Astrocyte (in vitro differentiated cells and primary cell): ENCODE measurements around the gene SH3BP2. TPM values are rescaled to one million over a fixed set of nuclear protein-coding genes. Genes with fewer than 3 reads are reported as not detected.

Source experiments
- DNase-seq: peaks from one replicate; pipeline ENCODE4 v3.0.0-alpha.2; 2010; ENCODE audit warnings: low read depth
- FAIRE-seq: peaks from 2 replicates; lab custom pipeline; 2011; peaks lifted over from hg19 to GRCh38; lab: Jason Lieb, UNC
- H2AFZ ChIP-seq: 2 replicates; pipeline ENCODE4 v1.6.0; 2012; ENCODE audit warnings: low read depth, low read length, inconsistent platforms
- H3K27ac ChIP-seq: 2 replicates; pipeline ENCODE4 v1.5.1; 2011; ENCODE audit warnings: low read depth, low read length, inconsistent platforms
- H3K27me3 ChIP-seq: 2 replicates; pipeline ENCODE4 v1.6.0; 2011; ENCODE audit warnings: low read length, inconsistent platforms; ENCODE audit not compliant: insufficient read depth
- H3K36me3 ChIP-seq: 2 replicates; pipeline ENCODE4 v1.5.1; 2011; ENCODE audit warnings: low read length, inconsistent platforms; ENCODE audit not compliant: insufficient read depth
- H3K4me1 ChIP-seq: 2 replicates; pipeline ENCODE4 v1.5.1; 2011; ENCODE audit warnings: low read length, inconsistent platforms; ENCODE audit not compliant: insufficient read depth
- H3K4me2 ChIP-seq: 2 replicates; pipeline ENCODE4 v1.6.0; 2012; ENCODE audit warnings: low read length, inconsistent platforms
- H3K4me3 ChIP-seq: 2 replicates; pipeline ENCODE4 v1.5.1; 2011; ENCODE audit warnings: low read depth, mild to moderate bottlenecking, low read length, inconsistent platforms; ENCODE audit not compliant: insufficient read depth
- H3K79me2 ChIP-seq: 2 replicates; pipeline ENCODE4 v1.6.0; 2012; ENCODE audit warnings: mild to moderate bottlenecking, low read length, inconsistent platforms; ENCODE audit not compliant: insufficient read depth
- H3K9ac ChIP-seq: 2 replicates; pipeline ENCODE4 v1.6.0; 2012; ENCODE audit warnings: mild to moderate bottlenecking, low read length, inconsistent platforms
- H3K9me3 ChIP-seq: 2 replicates; pipeline ENCODE4 v1.5.1; 2012; ENCODE audit warnings: low read depth, mild to moderate bottlenecking, low read length, inconsistent platforms; ENCODE audit not compliant: insufficient read depth
- H4K20me1 ChIP-seq: 2 replicates; pipeline ENCODE4 v1.6.0; 2012; ENCODE audit warnings: low read length, inconsistent platforms; ENCODE audit not compliant: insufficient read depth
- H3K27ac Mint-ChIP-seq: one replicate; pipeline ENCODE4 v1.8.0; 2021; ENCODE audit warnings: mild to moderate bottlenecking, mixed read lengths; ENCODE audit not compliant: unreplicated experiment
- H3K27me3 Mint-ChIP-seq: one replicate; pipeline ENCODE4 v1.8.0; 2021; ENCODE audit warnings: low read depth, mixed read lengths; ENCODE audit not compliant: unreplicated experiment
- H3K36me3 Mint-ChIP-seq: one replicate; pipeline ENCODE4 v1.8.0; 2021; ENCODE audit warnings: low read depth, mixed read lengths; ENCODE audit not compliant: unreplicated experiment
- H3K4me1 Mint-ChIP-seq: one replicate; pipeline ENCODE4 v1.8.0; 2021; ENCODE audit warnings: low read depth, mixed read lengths; ENCODE audit not compliant: unreplicated experiment
- H3K4me3 Mint-ChIP-seq: one replicate; pipeline ENCODE4 v1.8.0; 2021; ENCODE audit warnings: mild to moderate bottlenecking, moderate library complexity, mixed read lengths; ENCODE audit not compliant: unreplicated experiment
- H3K9me3 Mint-ChIP-seq: one replicate; pipeline ENCODE4 v1.8.0; 2021; ENCODE audit warnings: mild to moderate bottlenecking, mixed read lengths; ENCODE audit not compliant: unreplicated experiment
- CTCF ChIP-seq: IDR thresholded peaks from 2 replicates; pipeline ENCODE4 v1.5.1; 2011; ENCODE audit warnings: low read depth, mild to moderate bottlenecking, inconsistent platforms, low read length, moderate library complexity; ENCODE audit not compliant: insufficient read depth
- EZH2 ChIP-seq: IDR thresholded peaks from 2 replicates; pipeline ENCODE4 v1.6.1; 2012; ENCODE audit warnings: mild to moderate bottlenecking, low read length, inconsistent platforms; ENCODE audit not compliant: insufficient read depth
- total RNA-seq: library from RNA; stranded (reverse); gene quantifications from 2 replicates; pipeline ENCODE4 v1.2.1, GENCODE V29; 2021

SH3BP2 gene
- total RNA-seq, 1 donor from 2014 or later = 33.7 TPM

- peaks cover 1% of the 10 kb centered on the region for H3K9me3 Mint-ChIP-seq
- no peak overlapping the region for H3K27ac Mint-ChIP-seq
- no peaks in the 10 kb centered on the region for H3K36me3 ChIP-seq
- H3K36me3 Mint-ChIP-seq = peaks cover 15% of the 10 kb centered on the region
- no peak overlapping the region for H3K4me3 Mint-ChIP-seq
- H3K4me3 ChIP-seq = no peak overlapping the region
- no peaks in the 10 kb centered on the region for H3K9me3 ChIP-seq
- H3K4me1 ChIP-seq = peaks cover 4% of the 10 kb centered on the region
- H3K27me3 Mint-ChIP-seq = peaks cover 4% of the 10 kb centered on the region
- peaks cover 8% of the 10 kb centered on the region for H3K79me2 ChIP-seq
- H3K27me3 ChIP-seq = no peaks in the 10 kb centered on the region
- no peak overlapping the region for H2AFZ ChIP-seq
- H3K4me2 ChIP-seq = no peak overlapping the region
- no peak overlapping the region for H3K27ac ChIP-seq
- DNase-seq = no peak
- TF ChIP-seq CTCF = no peak
- TF ChIP-seq EZH2 = no peak
- no peak overlapping the region for H3K9ac ChIP-seq
- peaks cover 4% of the 10 kb centered on the region for H3K4me1 Mint-ChIP-seq
- no peak for FAIRE-seq
- H4K20me1 ChIP-seq = peaks cover 6% of the 10 kb centered on the region
Measured at GRCh38 chr4:2806390-2807355, 13.8 kb downstream of the SH3BP2 start.

- FAIRE-seq (no peak), DNase-seq (no peak)
- Histone ChIP-seq H3K27ac (no peak overlapping the region), H3K4me1 (peaks cover 12% of the 10 kb centered on the region), H4K20me1 (peaks cover 7% of the 10 kb centered on the region), H3K79me2 (peaks cover 8% of the 10 kb centered on the region), H3K9ac (no peak overlapping the region), H3K4me3 (no peak overlapping the region), H2AFZ (no peak overlapping the region), H3K36me3 (no peaks in the 10 kb centered on the region), H3K4me2 (no peak overlapping the region), H3K9me3 (no peaks in the 10 kb centered on the region), H3K27me3 (no peaks in the 10 kb centered on the region)
- no peak for TF ChIP-seq EZH2
- no peak for TF ChIP-seq CTCF
- Mint-ChIP-seq H3K9me3 (peaks cover 3% of the 10 kb centered on the region), H3K4me1 (peaks cover 8% of the 10 kb centered on the region), H3K36me3 (peaks cover 18% of the 10 kb centered on the region), H3K27me3 (peaks cover 4% of the 10 kb centered on the region), H3K27ac (no peak overlapping the region), H3K4me3 (no peak overlapping the region)
Measured at GRCh38 chr4:2807571-2807970, 14.7 kb downstream of the SH3BP2 start.

- Mint-ChIP-seq H3K9me3 (peaks cover 3% of the 10 kb centered on the region), H3K27ac (no peak overlapping the region), H3K36me3 (peaks cover 18% of the 10 kb centered on the region), H3K4me1 (peaks cover 11% of the 10 kb centered on the region), H3K4me3 (no peak overlapping the region), H3K27me3 (peaks cover 4% of the 10 kb centered on the region)
- DNase-seq (no peak), FAIRE-seq (no peak)
- Histone ChIP-seq H3K4me3 (no peak overlapping the region), H3K9ac (no peak overlapping the region), H3K27me3 (no peaks in the 10 kb centered on the region), H3K4me1 (peaks cover 16% of the 10 kb centered on the region), H3K27ac (no peak overlapping the region), H2AFZ (no peak overlapping the region), H4K20me1 (peaks cover 7% of the 10 kb centered on the region), H3K79me2 (peaks cover 11% of the 10 kb centered on the region), H3K4me2 (no peak overlapping the region), H3K36me3 (no peaks in the 10 kb centered on the region), H3K9me3 (no peaks in the 10 kb centered on the region)
- TF ChIP-seq EZH2 = no peak
- TF ChIP-seq CTCF = no peak
Measured at GRCh38 chr4:2808001-2808400, 15.1 kb downstream of the SH3BP2 start.
